Measurements from ENCODE around the gene YBX2.
A peak's percentile ranks its signal among the peaks of the same experiment; 100 is the strongest.

The YBX2 gene

DNA sequence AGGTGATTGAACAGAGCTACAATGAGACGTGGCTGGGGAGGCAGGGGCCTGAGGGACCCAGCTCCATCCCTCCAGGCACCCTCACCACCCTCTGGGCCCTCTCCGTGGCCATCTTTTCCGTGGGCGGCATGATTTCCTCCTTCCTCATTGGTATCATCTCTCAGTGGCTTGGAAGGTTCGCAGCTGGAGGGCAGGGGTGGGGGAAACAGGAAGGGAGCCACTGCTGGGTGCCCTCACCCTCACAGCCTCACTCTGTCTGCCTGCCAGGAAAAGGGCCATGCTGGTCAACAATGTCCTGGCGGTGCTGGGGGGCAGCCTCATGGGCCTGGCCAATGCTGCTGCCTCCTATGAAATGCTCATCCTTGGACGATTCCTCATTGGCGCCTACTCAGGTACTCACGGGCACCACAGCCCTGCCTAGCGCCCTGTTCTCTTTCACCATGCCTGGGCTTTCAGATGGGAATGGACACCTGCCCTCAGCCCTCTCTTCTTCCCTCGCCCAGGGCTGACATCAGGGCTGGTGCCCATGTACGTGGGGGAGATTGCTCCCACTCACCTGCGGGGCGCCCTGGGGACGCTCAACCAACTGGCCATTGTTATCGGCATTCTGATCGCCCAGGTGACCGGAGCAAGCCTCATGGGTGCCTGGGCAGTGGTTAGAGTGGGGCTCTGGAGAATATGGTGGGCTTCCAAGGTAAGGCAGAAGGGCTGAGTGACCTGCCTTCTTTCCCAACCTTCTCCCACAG is 10.8 kb downstream of the YBX2 start:
- DNase-seq (ENCODE audit: extremely low read depth, insufficient read length) = no peak
- TF ChIP-seq, protein P1, sequence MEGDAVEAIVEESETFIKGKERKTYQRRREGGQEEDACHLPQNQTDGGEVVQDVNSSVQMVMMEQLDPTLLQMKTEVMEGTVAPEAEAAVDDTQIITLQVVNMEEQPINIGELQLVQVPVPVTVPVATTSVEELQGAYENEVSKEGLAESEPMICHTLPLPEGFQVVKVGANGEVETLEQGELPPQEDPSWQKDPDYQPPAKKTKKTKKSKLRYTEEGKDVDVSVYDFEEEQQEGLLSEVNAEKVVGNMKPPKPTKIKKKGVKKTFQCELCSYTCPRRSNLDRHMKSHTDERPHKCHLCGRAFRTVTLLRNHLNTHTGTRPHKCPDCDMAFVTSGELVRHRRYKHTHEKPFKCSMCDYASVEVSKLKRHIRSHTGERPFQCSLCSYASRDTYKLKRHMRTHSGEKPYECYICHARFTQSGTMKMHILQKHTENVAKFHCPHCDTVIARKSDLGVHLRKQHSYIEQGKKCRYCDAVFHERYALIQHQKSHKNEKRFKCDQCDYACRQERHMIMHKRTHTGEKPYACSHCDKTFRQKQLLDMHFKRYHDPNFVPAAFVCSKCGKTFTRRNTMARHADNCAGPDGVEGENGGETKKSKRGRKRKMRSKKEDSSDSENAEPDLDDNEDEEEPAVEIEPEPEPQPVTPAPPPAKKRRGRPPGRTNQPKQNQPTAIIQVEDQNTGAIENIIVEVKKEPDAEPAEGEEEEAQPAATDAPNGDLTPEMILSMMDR (IDR thresholded peaks at IDR 0.05; ENCODE audit: insufficient read depth, low read length, poor library complexity, severe bottlenecking) = no peak
- H3K4me3 ChIP-seq (replicated peaks; ENCODE audit: low read depth, low read length) = no peak overlapping the region
- H3K36me3 ChIP-seq (ENCODE audit: control insufficient read depth, insufficient read depth, low read length) = no peaks in the 10 kb centered on the region
- H3K27me3 ChIP-seq (replicated peaks; ENCODE audit: control insufficient read depth, insufficient read depth, low read length) = no peaks in the 10 kb centered on the region; the same call in 1 of the 2 replicates

DNA sequence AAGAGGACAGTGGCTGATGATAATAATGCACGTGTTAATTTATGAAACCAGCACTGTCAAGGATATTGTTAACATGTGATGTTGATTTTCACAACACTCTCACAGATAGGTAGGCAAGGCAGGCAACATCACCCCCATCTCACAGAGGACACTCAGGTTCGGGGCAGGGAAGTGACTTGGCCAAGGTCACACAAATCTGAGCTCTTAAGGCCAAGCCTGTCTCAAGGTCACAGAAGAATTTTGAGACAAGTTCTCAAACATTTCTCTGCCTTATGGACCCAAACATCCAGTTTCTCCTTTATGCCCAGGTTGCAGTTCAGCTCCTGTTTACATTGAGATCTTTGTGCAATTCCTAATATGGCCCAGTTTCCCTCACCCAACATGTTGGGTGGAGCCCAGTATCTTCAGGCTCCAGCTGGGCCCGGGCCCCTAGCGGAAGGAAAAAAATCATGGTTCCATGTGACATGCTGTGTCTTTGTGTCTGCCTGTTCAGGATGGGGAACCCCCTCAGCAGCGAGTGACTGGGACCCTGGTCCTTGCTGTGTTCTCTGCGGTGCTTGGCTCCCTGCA is 11.6 kb downstream of the YBX2 start:
- Histone ChIP-seq H3K36me3 (ENCODE audit: control insufficient read depth, insufficient read depth, low read length) (no peaks in the 10 kb centered on the region), H3K4me3 (replicated peaks; ENCODE audit: low read depth, low read length) (no peak overlapping the region), H3K27me3 (replicated peaks; ENCODE audit: control insufficient read depth, insufficient read depth, low read length) (no peaks in the 10 kb centered on the region)
- no peak for DNase-seq (ENCODE audit: extremely low read depth, insufficient read length)
- TF ChIP-seq, protein P1 (IDR thresholded peaks at IDR 0.05; ENCODE audit: insufficient read depth, low read length, poor library complexity, severe bottlenecking) = peak; percentile 11

DNA sequence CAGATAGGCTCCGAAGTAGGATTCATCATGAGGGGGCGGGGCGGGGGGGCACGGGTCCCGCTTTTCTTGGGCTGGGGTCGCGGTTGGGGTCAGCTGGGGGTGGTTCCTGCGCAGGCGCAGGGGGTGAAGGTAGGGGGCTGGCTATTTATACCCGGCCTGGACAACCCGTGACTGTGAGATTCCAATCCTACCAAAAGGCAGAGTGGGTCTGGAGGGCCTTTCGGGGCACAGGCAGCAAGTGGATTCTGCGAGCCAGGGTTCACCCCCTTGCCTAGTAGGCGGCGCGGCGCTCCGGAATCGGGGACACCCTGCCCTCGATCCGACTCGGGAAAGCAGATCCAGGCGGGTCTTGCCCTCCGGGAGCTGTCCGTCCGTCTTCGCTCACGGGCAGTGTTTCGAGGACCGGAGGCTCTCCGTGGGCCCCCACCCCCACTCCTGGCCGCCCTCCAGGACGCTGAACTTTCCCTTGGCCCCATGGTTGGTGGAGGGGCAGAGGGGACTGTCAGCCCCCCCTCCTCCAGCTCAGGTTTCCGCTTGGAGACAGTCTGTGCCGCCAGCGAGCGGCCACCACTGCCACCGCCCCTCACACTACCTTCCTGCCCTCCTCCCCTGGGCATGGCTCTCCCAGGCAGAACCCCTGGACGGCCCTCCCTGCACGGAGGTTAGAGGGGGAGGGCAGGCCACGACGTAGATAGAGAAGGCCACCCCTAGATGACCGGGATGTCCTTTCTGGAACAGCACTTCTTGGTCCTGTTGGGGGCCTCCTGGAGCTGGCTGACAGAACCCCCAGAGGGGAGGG is 12.3 kb downstream of the YBX2 start:
- no peaks in the 10 kb centered on the region for H3K27me3 ChIP-seq (replicated peaks; ENCODE audit: control insufficient read depth, insufficient read depth, low read length)
- peak overlapping the region; percentile 58 for H3K4me3 ChIP-seq (replicated peaks; ENCODE audit: low read depth, low read length)
- H3K36me3 ChIP-seq (ENCODE audit: control insufficient read depth, insufficient read depth, low read length) = no peaks in the 10 kb centered on the region
- no peak for DNase-seq (ENCODE audit: extremely low read depth, insufficient read length)
- TF ChIP-seq, protein P1 (IDR thresholded peaks at IDR 0.05; ENCODE audit: insufficient read depth, low read length, poor library complexity, severe bottlenecking) = no peak

DNA sequence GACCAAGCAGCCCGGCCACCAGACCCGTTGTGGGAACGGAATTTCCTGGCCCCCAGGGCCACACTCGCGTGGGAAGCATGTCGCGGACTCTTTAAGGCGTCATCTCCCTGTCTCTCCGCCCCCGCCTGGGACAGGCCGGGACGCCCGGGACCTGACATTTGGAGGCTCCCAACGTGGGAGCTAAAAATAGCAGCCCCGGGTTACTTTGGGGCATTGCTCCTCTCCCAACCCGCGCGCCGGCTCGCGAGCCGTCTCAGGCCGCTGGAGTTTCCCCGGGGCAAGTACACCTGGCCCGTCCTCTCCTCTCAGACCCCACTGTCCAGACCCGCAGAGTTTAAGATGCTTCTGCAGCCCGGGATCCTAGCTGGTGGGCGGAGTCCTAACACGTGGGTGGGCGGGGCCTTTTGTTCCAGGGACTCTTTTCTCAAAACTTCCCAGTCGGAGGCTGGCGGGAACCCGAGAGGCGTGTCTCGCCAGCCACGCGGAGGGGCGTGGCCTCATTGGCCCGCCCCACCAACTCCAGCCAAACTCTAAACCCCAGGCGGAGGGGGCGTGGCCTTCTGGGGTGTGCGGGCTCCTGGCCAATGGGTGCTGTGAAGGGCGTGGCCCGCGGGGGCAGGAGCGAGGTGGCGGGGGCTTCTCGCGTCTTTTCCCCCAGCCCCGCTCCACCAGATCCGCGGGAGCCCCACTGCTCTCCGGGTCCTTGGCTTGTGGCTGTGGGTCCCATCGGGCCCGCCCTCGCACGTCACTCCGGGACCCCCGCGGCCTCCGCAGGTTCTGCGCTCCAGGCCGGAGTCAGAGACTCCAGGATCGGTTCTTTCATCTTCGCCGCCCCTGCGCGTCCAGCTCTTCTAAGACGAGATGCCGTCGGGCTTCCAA is 13.1 kb downstream of the YBX2 start, which contains the start of gene SLC2A4:
Gene SLC2A4, plus strand, starts transcription at position 645 of the 879 bp plus-strand sequence. Its CDS starts 217 bp downstream, at position 862.
- no peaks in the 10 kb centered on the region for H3K36me3 ChIP-seq (ENCODE audit: control insufficient read depth, insufficient read depth, low read length)
- peak within 1 kb of the TSS; percentile 58 for H3K4me3 ChIP-seq (replicated peaks; ENCODE audit: low read depth, low read length)
- peak; percentile 89 for DNase-seq (ENCODE audit: extremely low read depth, insufficient read length)
- TF ChIP-seq, protein P1 (IDR thresholded peaks at IDR 0.05; ENCODE audit: insufficient read depth, low read length, poor library complexity, severe bottlenecking) = no peak
- H3K27me3 ChIP-seq (replicated peaks; ENCODE audit: control insufficient read depth, insufficient read depth, low read length) = no peaks in the 10 kb centered on the region

DNA sequence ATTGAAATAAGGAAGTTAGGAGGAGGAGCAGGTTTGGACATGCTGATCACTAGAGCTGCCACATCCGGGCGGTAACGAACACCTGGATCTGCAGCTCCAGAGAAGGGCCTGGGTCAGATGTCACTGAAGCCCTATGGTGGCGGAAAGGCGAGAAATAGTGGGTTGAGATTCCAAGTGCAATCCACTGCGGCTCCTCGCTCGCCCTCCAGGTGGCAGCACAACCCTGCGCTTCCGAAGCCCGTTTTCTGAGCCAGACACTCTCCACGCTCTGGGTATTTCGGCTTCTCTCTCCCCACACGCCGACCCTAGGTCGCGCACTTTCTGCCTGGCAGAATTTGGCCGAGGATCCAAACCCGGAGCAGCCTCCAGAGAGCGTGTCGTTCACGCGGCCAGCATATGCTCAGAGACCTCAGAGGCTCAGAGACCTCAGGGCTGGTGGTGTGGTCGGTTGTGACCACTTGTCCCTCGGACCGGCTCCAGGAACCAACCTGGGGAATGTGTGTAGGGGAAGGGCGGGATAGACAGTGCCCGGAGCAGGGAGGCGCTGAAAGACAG is 13.8 kb downstream of the YBX2 start:
- TF ChIP-seq, protein P1 (IDR thresholded peaks at IDR 0.05; ENCODE audit: insufficient read depth, low read length, poor library complexity, severe bottlenecking) = peak; percentile 82
- Histone ChIP-seq H3K27me3 (replicated peaks; ENCODE audit: control insufficient read depth, insufficient read depth, low read length) (no peaks in the 10 kb centered on the region), H3K36me3 (ENCODE audit: control insufficient read depth, insufficient read depth, low read length) (no peaks in the 10 kb centered on the region), H3K4me3 (replicated peaks; ENCODE audit: low read depth, low read length) (peak overlapping the region; percentile 58)
- peak; percentile 80 for DNase-seq (ENCODE audit: extremely low read depth, insufficient read length)
